H9 (cell line): ENCODE results near the gene DPF3. TPM values are rescaled to one million over a fixed set of nuclear protein-coding genes. Genes with fewer than 3 reads are reported as not detected.

Experiments
- DNase-seq: peaks from one replicate; pipeline ENCODE4 v3.0.0-alpha.2; 2017
- H2AFZ ChIP-seq: one replicate; pipeline ENCODE4 v1.6.1; 2013; ENCODE audit warnings: mild to moderate bottlenecking, low read length, control low read depth, moderate library complexity
- H2AK5ac ChIP-seq: 2 replicates; pipeline ENCODE4 v1.6.1; 2013; ENCODE audit warnings: low read length, control low read depth, mixed read lengths; ENCODE audit not compliant: insufficient read length
- H2BK120ac ChIP-seq: one replicate; pipeline ENCODE4 v1.6.1; 2013; ENCODE audit warnings: low read depth, mild to moderate bottlenecking, low read length, control low read depth, inconsistent platforms; ENCODE audit not compliant: poor library complexity, severe bottlenecking
- H2BK12ac ChIP-seq: 2 replicates; pipeline ENCODE4 v1.6.1; 2013; ENCODE audit warnings: low read length, control low read depth, mixed read lengths, low read depth; ENCODE audit not compliant: insufficient read length
- H2BK15ac ChIP-seq: 2 replicates; pipeline ENCODE4 v1.6.1; 2013; ENCODE audit warnings: low read depth, low read length, control low read depth
- H2BK20ac ChIP-seq: one replicate; pipeline ENCODE4 v1.6.1; 2013; ENCODE audit warnings: low read depth, mild to moderate bottlenecking, low read length, control low read depth, inconsistent platforms; ENCODE audit not compliant: poor library complexity, severe bottlenecking
- H2BK5ac ChIP-seq: 2 replicates; pipeline ENCODE4 v1.6.1; 2013; ENCODE audit warnings: low read length, control low read depth, mixed read lengths; ENCODE audit not compliant: insufficient read length
- H3K14ac ChIP-seq: 2 replicates; pipeline ENCODE4 v1.6.1; 2013; ENCODE audit warnings: low read length, control low read depth; ENCODE audit not compliant: insufficient read depth
- H3K18ac ChIP-seq: 2 replicates; pipeline ENCODE4 v1.6.1; 2013; ENCODE audit warnings: low read depth, mild to moderate bottlenecking, mixed read lengths, low read length, control low read depth; ENCODE audit not compliant: insufficient read length
- H3K23ac ChIP-seq: 2 replicates; pipeline ENCODE4 v1.6.1; 2013; ENCODE audit warnings: low read length, control low read depth, mixed read lengths, low read depth; ENCODE audit not compliant: insufficient read length
- H3K23me2 ChIP-seq: 2 replicates; pipeline ENCODE4 v1.6.1; 2013; ENCODE audit warnings: low read depth, mild to moderate bottlenecking, mixed read lengths, low read length, control low read depth; ENCODE audit not compliant: insufficient read length, poor library complexity, severe bottlenecking
- H3K27ac ChIP-seq: 2 replicates; pipeline ENCODE4 v1.5.1; 2013; ENCODE audit warnings: low read length, control low read depth, mixed read lengths, low read depth; ENCODE audit not compliant: insufficient read length
- H3K27me3 ChIP-seq: 2 replicates; pipeline ENCODE4 v1.6.1; 2013; ENCODE audit warnings: low read length, control low read depth, inconsistent platforms; ENCODE audit not compliant: insufficient read depth
- H3K4ac ChIP-seq: 2 replicates; pipeline ENCODE4 v1.6.1; 2013; ENCODE audit warnings: low read depth, mild to moderate bottlenecking, control low read depth, inconsistent platforms, low read length, moderate library complexity
- H3K4me1 ChIP-seq: 2 replicates; pipeline ENCODE4 v1.6.1; 2013; ENCODE audit warnings: low read length, control low read depth, inconsistent platforms; ENCODE audit not compliant: insufficient read depth
- H3K4me2 ChIP-seq: 2 replicates; pipeline ENCODE4 v1.6.1; 2013; ENCODE audit warnings: low read length, control low read depth, mixed read lengths; ENCODE audit not compliant: insufficient read length, insufficient read depth
- H3K56ac ChIP-seq: 2 replicates; pipeline ENCODE4 v1.6.1; 2013; ENCODE audit warnings: low read depth, mild to moderate bottlenecking, mixed read lengths, low read length, control low read depth; ENCODE audit not compliant: insufficient read length
- H3K79me1 ChIP-seq: 2 replicates; pipeline ENCODE4 v1.6.1; 2013; ENCODE audit warnings: low read depth, mild to moderate bottlenecking, moderate library complexity, low read length, control low read depth, inconsistent platforms; ENCODE audit not compliant: insufficient read depth, poor library complexity, severe bottlenecking
- H3K79me2 ChIP-seq: 2 replicates; pipeline ENCODE4 v1.6.1; 2013; ENCODE audit warnings: low read length, control low read depth, inconsistent platforms; ENCODE audit not compliant: insufficient read depth
- H3K9ac ChIP-seq: 2 replicates; pipeline ENCODE4 v1.6.1; 2013; ENCODE audit warnings: low read length, control low read depth, mixed read lengths; ENCODE audit not compliant: insufficient read length; ENCODE audit errors: extremely low read depth
- H3K9me3 ChIP-seq: one replicate; pipeline ENCODE4 v1.6.1; 2013; ENCODE audit warnings: low read depth, low read length, inconsistent platforms; ENCODE audit not compliant: control insufficient read depth
- H3T11ph ChIP-seq: one replicate; pipeline ENCODE4 v1.6.1; 2013; ENCODE audit warnings: mild to moderate bottlenecking, low read length, control low read depth, inconsistent platforms
- H4K20me1 ChIP-seq: one replicate; pipeline ENCODE4 v1.6.1; 2013; ENCODE audit not compliant: control insufficient read depth, insufficient read length, insufficient read depth
- H4K5ac ChIP-seq: 2 replicates; pipeline ENCODE4 v1.6.1; 2013; ENCODE audit warnings: low read depth, mild to moderate bottlenecking, mixed read lengths, low read length, control low read depth; ENCODE audit not compliant: insufficient read length
- H4K8ac ChIP-seq: replicated peaks from 2 replicates; pipeline ENCODE4 v1.6.1; 2013; ENCODE audit warnings: low read length, control low read depth, mixed read lengths, low read depth; ENCODE audit not compliant: insufficient read length
- H4K91ac ChIP-seq: 2 replicates; pipeline ENCODE4 v1.6.1; 2013; ENCODE audit warnings: low read depth, mild to moderate bottlenecking, moderate library complexity, mixed read lengths, low read length, control low read depth; ENCODE audit not compliant: insufficient read length
- H3K27ac Mint-ChIP-seq, 3 experiments: 2 replicates in 2 of 3; 3 replicates in 1 of 3; pipeline ENCODE4 v1.8.0; 2020 to 2021; ENCODE audit warnings: mixed read lengths in 3 of 3, mild to moderate bottlenecking in 1 of 3, moderate library complexity in 1 of 3
- H3K27me3 Mint-ChIP-seq: 2 replicates; pipeline ENCODE4 v1.8.0; 2021; ENCODE audit warnings: low read depth, mild to moderate bottlenecking, moderate library complexity, mixed read lengths
- H3K36me3 Mint-ChIP-seq, 3 experiments: 2 replicates in 2 of 3; 3 replicates in 1 of 3; pipeline ENCODE4 v1.8.0; 2020 to 2021; ENCODE audit warnings: low read depth in 3 of 3, mixed read lengths in 3 of 3; ENCODE audit not compliant: insufficient read depth in 1 of 3
- H3K4me1 Mint-ChIP-seq, 2 experiments: 2 replicates each; pipeline ENCODE4 v1.8.0; 2020; ENCODE audit warnings: mixed read lengths in 2 of 2
- H3K4me3 Mint-ChIP-seq, 2 experiments: 2 replicates in 1 of 2; 3 replicates in 1 of 2; pipeline ENCODE4 v1.8.0; 2020 to 2021; ENCODE audit warnings: mild to moderate bottlenecking in 2 of 2, mixed read lengths in 2 of 2, moderate library complexity in 1 of 2
- H3K9me3 Mint-ChIP-seq, 2 experiments: 2 replicates in 1 of 2; 3 replicates in 1 of 2; pipeline ENCODE4 v1.8.0; 2020; ENCODE audit warnings: mild to moderate bottlenecking in 2 of 2, mixed read lengths in 2 of 2, moderate library complexity in 1 of 2
- CTCF ChIP-seq: fragments of 200-600 bp; sonication (generic); conservative IDR thresholded peaks from 3 replicates; pipeline ENCODE4 v1.8.0; 2021; ENCODE audit warnings: antibody characterized with exemption, mild to moderate bottlenecking
- WGBS: extraction: QIAGEN DNeasy Blood & Tissue Kit; methylation state at CpG from one replicate; pipeline ENCODE4 v1.1.7; 2013; ENCODE audit warnings: missing lambda C conversion rate, low lambda C conversion rate, mixed read lengths; ENCODE audit not compliant: insufficient read length; ENCODE audit errors: extremely low coverage; 5-methylcytosine and 5-hydroxymethylcytosine counted together
- total RNA-seq: library from RNA; stranded (reverse); gene quantifications from 2 replicates; pipeline ENCODE4 v1.2.1, GENCODE V29; 2021

Gene DPF3
- total RNA-seq, 1 experiment from 2014 or later, result not detected

- Histone ChIP-seq H4K20me1 (no peaks in the 10 kb centered on the region), H3K9me3 (no peaks in the 10 kb centered on the region), H3K4me1 (no peaks in the 10 kb centered on the region), H2AFZ (no peak overlapping the region), H4K91ac (no peak overlapping the region), H3K4ac (no peak overlapping the region), H2BK15ac (no peak overlapping the region), H3K79me2 (no peaks in the 10 kb centered on the region), H3K23ac (no peak overlapping the region), H3K14ac (no peak overlapping the region), H3K27me3 (no peaks in the 10 kb centered on the region; the same call in 1 of the 2 replicates), H2BK5ac (no peak overlapping the region), H3K27ac (no peak overlapping the region), H3K23me2 (no peaks in the 10 kb centered on the region), H4K8ac (no peak overlapping the region), H3T11ph (no peak overlapping the region), H4K5ac (no peak overlapping the region), H3K18ac (no peak overlapping the region), H2BK120ac (no peak overlapping the region), H2AK5ac (no peak overlapping the region), H2BK20ac (no peak overlapping the region), H3K4me2 (no peak overlapping the region), H3K56ac (no peak overlapping the region), H3K9ac (no peak overlapping the region), H2BK12ac (no peak overlapping the region), H3K79me1 (no peaks in the 10 kb centered on the region)
- no peak for TF ChIP-seq CTCF
- Mint-ChIP-seq H3K9me3 (peaks cover 6 to 11% of the 10 kb centered on the region in 2 experiments), H3K4me1 (peaks cover 6 to 14% of the 10 kb centered on the region in 2 experiments), H3K36me3 (peaks cover 0 to 7% (median 0%) of the 10 kb centered on the region in 3 experiments; a peak in 3 of 7 replicates), H3K4me3 (no peak overlapping the region), H3K27me3 (peaks cover 7% of the 10 kb centered on the region), H3K27ac (no peak overlapping the region)
- WGBS, result no CpG with 5 or more reads among the region's 2 CpGs
- no peak for DNase-seq
Observed at GRCh38 chr14:72816287-72816686, 77.6 kb downstream of the DPF3 start.
